GM21381 (cell line): ENCODE data around the gene CTAG1A.
"Not testable (repeated sequence)": the region's sequence is repeated elsewhere in the genome, so short reads cannot be mapped to it uniquely, and the experiment has no call there.

Experiments used
- ATAC-seq: cut with Tn5 transposase; IDR thresholded peaks from one replicate; pipeline ENCODE4 v1.9.1; 2021; ENCODE audit warnings: mild to moderate bottlenecking, moderate library complexity; ENCODE audit not compliant: unreplicated experiment

The CTAG1A gene

GRCh38 chrX:154570361-154570760, 14.6 kb upstream of the CTAG1A start:
- ATAC-seq = not testable (repeated sequence)

GRCh38 chrX:154573061-154573460, 11.9 kb upstream of the CTAG1A start:
- not testable (repeated sequence) for ATAC-seq

GRCh38 chrX:154575076-154575475, 9.9 kb upstream of the CTAG1A start:
- not testable (repeated sequence) for ATAC-seq

GRCh38 chrX:154582994-154583393, 1.9 kb upstream of the CTAG1A start:
- not testable (repeated sequence) for ATAC-seq

GRCh38 chrX:154590415-154590814, 5.5 kb downstream of the CTAG1A start:
- not testable (repeated sequence) for ATAC-seq

GRCh38 chrX:154592505-154592904, 7.6 kb downstream of the CTAG1A start:
- no peak for ATAC-seq

GRCh38 chrX:154593201-154593600, 8.3 kb downstream of the CTAG1A start:
- ATAC-seq = no peak

GRCh38 chrX:154594491-154594890, 9.6 kb downstream of the CTAG1A start:
- no peak for ATAC-seq

GRCh38 chrX:154595559-154596249, 10.8 kb downstream of the CTAG1A start:
- ATAC-seq = no peak

GRCh38 chrX:154596290-154596929, 11.5 kb downstream of the CTAG1A start:
- ATAC-seq = no peak

GRCh38 chrX:154597221-154597620, 12.3 kb downstream of the CTAG1A start:
- no peak for ATAC-seq

GRCh38 chrX:154598656-154599055, 13.7 kb downstream of the CTAG1A start:
- no peak for ATAC-seq

GRCh38 chrX:154599531-154599930, 14.6 kb downstream of the CTAG1A start:
- no peak for ATAC-seq

- ATAC-seq = no peak
These were observed 15.9 kb downstream of the CTAG1A start for GRCh38 chrX:154600759-154601374.

GRCh38 chrX:154602226-154602625, 17.3 kb downstream of the CTAG1A start:
- no peak for ATAC-seq

- no peak for ATAC-seq
These were observed 18.0 kb downstream of the CTAG1A start for GRCh38 chrX:154602766-154603437.

- no peak for ATAC-seq
These were observed 18.8 kb downstream of the CTAG1A start for GRCh38 chrX:154603438-154604430.

- no peak for ATAC-seq
These were observed 20.6 kb downstream of the CTAG1A start for GRCh38 chrX:154605566-154605965.

GRCh38 chrX:154607370-154607769, 22.4 kb downstream of the CTAG1A start:
- no peak for ATAC-seq

GRCh38 chrX:154607976-154608375, 23.0 kb downstream of the CTAG1A start:
- ATAC-seq = not testable (repeated sequence)
